Measurements from ENCODE around the gene ITIH5. TPM values are rescaled to one million over a fixed set of nuclear protein-coding genes. Genes with fewer than 3 reads are reported as not detected.

ITIH5 gene
- total and polyA plus RNA-seq, 7 donors = 0.60 to 126 (median 48.2) TPM

DNA sequence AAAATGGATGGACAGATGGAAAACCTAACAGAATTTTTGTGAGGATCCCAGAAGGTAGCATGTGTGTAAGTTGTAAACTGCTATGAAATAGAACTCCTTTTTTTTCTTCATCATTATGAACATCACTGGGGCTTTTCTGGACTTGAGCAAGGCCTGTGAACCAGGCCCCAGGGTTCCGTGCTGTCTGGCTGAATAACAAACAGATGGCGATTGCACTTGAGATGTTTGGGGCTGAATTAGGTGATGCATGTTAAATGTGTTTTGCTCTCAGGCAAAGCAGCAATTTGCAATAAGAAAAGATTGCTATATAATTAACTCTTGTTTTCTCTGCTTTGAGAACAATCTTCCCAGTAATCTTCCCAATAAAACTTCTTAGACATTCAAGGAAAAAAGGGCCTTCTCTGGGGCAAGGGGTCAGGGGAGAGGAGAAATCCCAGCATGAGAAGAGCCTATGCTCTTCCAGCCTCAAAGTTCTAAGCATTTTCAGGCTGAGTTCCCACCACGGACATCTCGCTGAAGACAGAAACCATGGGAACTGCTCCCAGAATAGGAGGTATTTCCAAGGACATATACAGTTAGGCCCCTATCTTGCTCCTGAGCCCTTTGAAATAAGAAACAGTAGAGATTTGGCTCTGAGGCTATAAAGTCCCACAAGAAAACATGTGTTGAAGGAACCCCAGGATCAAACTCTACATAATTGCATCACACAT, 98.7 kb downstream of the ITIH5 start:
- WGBS, 2 donors = 77 to 83% methylated on average over 4 of the region's 4 CpGs
- intact Hi-C loops (cut with DNase I) = no loop called here

DNA sequence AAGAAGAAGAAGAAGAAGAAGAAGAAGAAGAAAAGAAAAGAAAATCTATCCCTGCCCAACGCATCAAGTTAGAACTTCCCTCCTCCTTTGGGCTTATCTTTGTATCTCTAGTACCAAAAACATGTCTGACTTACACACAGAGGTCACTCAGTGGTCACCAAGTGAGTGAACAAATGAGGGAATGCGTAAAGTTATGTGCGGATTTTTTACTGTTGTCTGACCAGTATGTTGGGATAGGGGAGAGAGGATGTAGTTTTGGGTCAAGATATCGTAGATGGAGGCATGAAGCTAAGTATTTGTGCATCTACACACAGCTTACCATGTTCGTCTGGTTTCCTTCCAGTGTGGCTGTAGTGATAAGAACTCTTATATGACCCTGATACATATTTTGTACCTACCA, 99.9 kb downstream of the ITIH5 start:
- intact Hi-C loops (cut with DNase I) = no loop called here
- TF ChIP-seq CTCF (IDR thresholded peaks at IDR 0.05) (no peak), POLR2A (IDR thresholded peaks at IDR 0.05) (no peak), POLR2AphosphoS5 (IDR thresholded peaks at IDR 0.05) (no peak), EP300 (IDR thresholded peaks at IDR 0.05) (no peak)
- H3K9me3 ChIP-seq = no peaks in the 10 kb centered on the region
- no peaks in the 10 kb centered on the region for H3K27me3 ChIP-seq
- peaks cover 0 to 29% (median 23%) of the 10 kb centered on the region in 4 donors for H3K4me1 ChIP-seq
- WGBS, 2 donors = 87 to 94% methylated on average over 5 of the region's 5 CpGs
- peaks cover 6 to 59% (median 14%) of the 10 kb centered on the region in 4 donors for H3K36me3 ChIP-seq
- no peak overlapping the region for H3K4me3 ChIP-seq
- peak overlapping the region in 1 of 4 donors; percentile 12 for H3K27ac ChIP-seq
- DNase-seq = no peak

More for the DNA sequence above, 98.7 kb downstream of the ITIH5 start:
- no peaks in the 10 kb centered on the region for H3K9me3 ChIP-seq
- no peaks in the 10 kb centered on the region for H3K27me3 ChIP-seq
- no peak overlapping the region for H3K4me3 ChIP-seq
- H3K27ac ChIP-seq = peak overlapping the region in 1 of 4 donors; percentile 34
- DNase-seq = no peak
- no peak for TF ChIP-seq CTCF (IDR thresholded peaks at IDR 0.05)
- no peak for TF ChIP-seq POLR2AphosphoS5 (IDR thresholded peaks at IDR 0.05)
- no peak for TF ChIP-seq POLR2A (IDR thresholded peaks at IDR 0.05)
- no peak for TF ChIP-seq EP300 (IDR thresholded peaks at IDR 0.05)
- peaks cover 0 to 29% (median 22%) of the 10 kb centered on the region in 4 donors for H3K4me1 ChIP-seq
- H3K36me3 ChIP-seq = peaks cover 6 to 59% (median 14%) of the 10 kb centered on the region in 4 donors

DNA sequence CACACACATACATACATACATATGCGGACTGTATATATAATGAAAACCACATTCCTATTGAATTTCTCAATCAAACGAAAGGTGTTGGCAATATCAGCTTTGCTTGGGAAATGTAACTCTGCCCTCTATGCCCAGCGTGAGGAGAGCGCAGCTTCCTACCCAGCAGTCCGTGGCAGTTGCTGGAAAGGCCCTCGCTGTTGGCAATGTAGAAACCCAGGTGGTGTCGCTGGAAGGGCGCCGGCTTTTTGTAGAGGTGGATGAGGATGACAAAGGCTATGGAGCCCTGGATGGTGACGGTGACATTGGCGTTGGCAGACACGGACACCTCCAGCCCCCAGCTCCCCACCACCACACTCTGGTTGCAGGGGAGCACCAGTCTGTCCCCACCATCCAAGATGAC, 100.9 kb downstream of the ITIH5 start:
- Histone ChIP-seq H3K4me3 (no peak overlapping the region), H3K27me3 (no peaks in the 10 kb centered on the region), H3K27ac (no peak overlapping the region), H3K4me1 (peaks cover 0 to 34% (median 31%) of the 10 kb centered on the region in 4 donors), H3K36me3 (peaks cover 6 to 52% (median 14%) of the 10 kb centered on the region in 4 donors), H3K9me3 (no peaks in the 10 kb centered on the region)
- 94 to 95% methylated on average over 12 of the region's 12 CpGs for WGBS, 2 donors
- no peak for DNase-seq
- intact Hi-C loops (cut with DNase I) = no loop called here
- TF ChIP-seq CTCF (IDR thresholded peaks at IDR 0.05) = no peak
- TF ChIP-seq EP300 (IDR thresholded peaks at IDR 0.05) = no peak
- TF ChIP-seq POLR2AphosphoS5 (IDR thresholded peaks at IDR 0.05) = no peak
- no peak for TF ChIP-seq POLR2A (IDR thresholded peaks at IDR 0.05)

GRCh38 chr10:7563770-7564169, 103.0 kb downstream of the ITIH5 start:
- H3K27ac ChIP-seq = peak overlapping the region in 3 of 4 donors; percentile 74 to 85 (median 79)
- intact Hi-C loops (cut with DNase I) = no loop called here
- no peak overlapping the region for H3K4me3 ChIP-seq
- H3K9me3 ChIP-seq = no peaks in the 10 kb centered on the region
- H3K36me3 ChIP-seq = peaks cover 0 to 33% (median 10%) of the 10 kb centered on the region in 4 donors
- no peak for DNase-seq
- TF ChIP-seq CTCF (IDR thresholded peaks at IDR 0.05) (no peak), POLR2A (IDR thresholded peaks at IDR 0.05) (no peak), POLR2AphosphoS5 (IDR thresholded peaks at IDR 0.05) (no peak), EP300 (IDR thresholded peaks at IDR 0.05) (no peak)
- peaks cover 0 to 45% (median 44%) of the 10 kb centered on the region in 4 donors for H3K4me1 ChIP-seq
- H3K27me3 ChIP-seq = no peaks in the 10 kb centered on the region
- 62 to 66% methylated on average over 14 of the region's 14 CpGs for WGBS, 2 donors
